Activated B cell treated with CpG ODN at 0.5 μM for 24 hours (primary cell): Measurements from ENCODE around the gene DDX3X. TPM values are rescaled to one million over a fixed set of nuclear protein-coding genes. Genes with fewer than 3 reads are reported as not detected.
A peak's percentile ranks its signal among the peaks of the same experiment; 100 is the strongest.
"Not testable (repeated sequence)": the region's sequence is repeated elsewhere in the genome, so short reads cannot be mapped to it uniquely, and the experiment has no call there.

ENCODE experiments used
- ATAC-seq: fragments of 200-7000 bp; cut with Tn5 transposase; one replicate; pipeline ENCODE4 v1.10.0; 2021; ENCODE audit warnings: low read depth, mild to moderate bottlenecking, moderate library complexity
- CTCF ChIA-PET: fragments of 350-600 bp; sonication (Branson Sonifier 250); formaldehyde crosslinking; loops from one replicate; lab custom pipeline; 2021; ENCODE audit warnings: antibody characterized with exemption; lab: Charles Lee
- POLR2A ChIA-PET: fragments of 350-600 bp; sonication (Branson Sonifier 250); formaldehyde crosslinking; loops from one replicate; lab custom pipeline; 2021; ENCODE audit warnings: antibody characterized with exemption; lab: Charles Lee
- DNase-seq: peaks from one replicate; pipeline ENCODE4 v3.0.0; 2022
- H3K27ac Mint-ChIP-seq: one replicate; pipeline ENCODE4 v1.8.0; 2020; ENCODE audit warnings: mixed read lengths
- H3K27me3 Mint-ChIP-seq: one replicate; pipeline ENCODE4 v1.8.0; 2021; ENCODE audit warnings: mixed read lengths
- H3K36me3 Mint-ChIP-seq: one replicate; pipeline ENCODE4 v1.8.0; 2021; ENCODE audit warnings: low read depth, mixed read lengths
- H3K4me1 Mint-ChIP-seq: one replicate; pipeline ENCODE4 v1.8.0; 2021; ENCODE audit warnings: mixed read lengths
- H3K4me3 Mint-ChIP-seq: one replicate; pipeline ENCODE4 v1.8.0; 2020; ENCODE audit warnings: mild to moderate bottlenecking, mixed read lengths
- H3K9me3 Mint-ChIP-seq: one replicate; pipeline ENCODE4 v1.8.0; 2020; ENCODE audit warnings: mixed read lengths
- intact Hi-C: fragments of 100-400 bp; cut with micrococcal nuclease; formaldehyde crosslinking; loops from one replicate; pipeline ENCODE4 v1.15.1; 2024
- total RNA-seq: library from RNA; stranded (reverse); gene quantifications from 2 replicates; pipeline ENCODE4 v1.2.3, GENCODE V29; 2022
- TF ChIP-seq, protein P1 (sequence below): fragments of 200-600 bp; IDR thresholded peaks from one replicate; pipeline ENCODE4 v1.8.0; 2022; ENCODE audit warnings: antibody characterized with exemption, mild to moderate bottlenecking

The DDX3X gene
- total RNA-seq, 1 donor from 2014 or later = 247 TPM

DNA sequence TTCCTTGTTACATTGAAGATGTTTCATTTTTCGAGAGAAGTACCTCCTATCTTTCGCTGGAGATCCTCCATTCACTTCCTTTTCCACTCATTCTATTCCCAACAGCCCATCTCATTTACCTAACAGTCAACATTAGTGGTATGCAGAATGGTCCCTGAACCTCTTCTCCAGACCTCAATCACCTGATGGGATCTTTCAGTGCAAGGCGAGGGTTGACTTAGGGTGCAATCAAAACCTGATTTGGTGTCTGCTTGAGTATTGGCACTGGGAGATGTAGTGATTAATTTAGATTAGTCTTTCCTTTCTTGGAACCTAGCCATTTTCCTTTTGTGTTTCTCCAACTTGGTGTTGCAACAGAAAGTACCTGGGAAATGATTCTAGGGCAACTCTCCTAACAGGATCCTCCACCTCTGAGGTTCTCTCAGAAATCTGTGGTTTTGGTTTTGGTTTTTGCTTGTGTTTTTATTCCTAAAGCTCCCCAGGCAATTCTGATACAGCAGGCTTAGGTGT is 18.4 kb downstream of the DDX3X start:
- POLR2A ChIA-PET = no interaction called here
- Mint-ChIP-seq H3K27ac (peak overlapping the region; percentile 3), H3K9me3 (no peaks in the 10 kb centered on the region), H3K27me3 (no peaks in the 10 kb centered on the region), H3K36me3 (peaks cover 32% of the 10 kb centered on the region), H3K4me3 (no peak overlapping the region), H3K4me1 (peaks cover 13% of the 10 kb centered on the region)
- ATAC-seq = no peak
- no peak for DNase-seq
- TF ChIP-seq, protein P1, sequence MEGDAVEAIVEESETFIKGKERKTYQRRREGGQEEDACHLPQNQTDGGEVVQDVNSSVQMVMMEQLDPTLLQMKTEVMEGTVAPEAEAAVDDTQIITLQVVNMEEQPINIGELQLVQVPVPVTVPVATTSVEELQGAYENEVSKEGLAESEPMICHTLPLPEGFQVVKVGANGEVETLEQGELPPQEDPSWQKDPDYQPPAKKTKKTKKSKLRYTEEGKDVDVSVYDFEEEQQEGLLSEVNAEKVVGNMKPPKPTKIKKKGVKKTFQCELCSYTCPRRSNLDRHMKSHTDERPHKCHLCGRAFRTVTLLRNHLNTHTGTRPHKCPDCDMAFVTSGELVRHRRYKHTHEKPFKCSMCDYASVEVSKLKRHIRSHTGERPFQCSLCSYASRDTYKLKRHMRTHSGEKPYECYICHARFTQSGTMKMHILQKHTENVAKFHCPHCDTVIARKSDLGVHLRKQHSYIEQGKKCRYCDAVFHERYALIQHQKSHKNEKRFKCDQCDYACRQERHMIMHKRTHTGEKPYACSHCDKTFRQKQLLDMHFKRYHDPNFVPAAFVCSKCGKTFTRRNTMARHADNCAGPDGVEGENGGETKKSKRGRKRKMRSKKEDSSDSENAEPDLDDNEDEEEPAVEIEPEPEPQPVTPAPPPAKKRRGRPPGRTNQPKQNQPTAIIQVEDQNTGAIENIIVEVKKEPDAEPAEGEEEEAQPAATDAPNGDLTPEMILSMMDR = no peak
- intact Hi-C loops = loop anchor here (5.0 kb wide), 1 partner anchor 240 kb away; no protein-coding TSS in a partner anchor
- CTCF ChIA-PET = interaction anchor here (1.3 kb wide), 1 partner anchor 172 kb away, joined by 3 read pairs; no protein-coding TSS in a partner anchor

- DNase-seq = no peak
- intact Hi-C loops = loop anchor here (5.0 kb wide), 1 partner anchor 238 kb away; no protein-coding TSS in a partner anchor
- ChIA-PET CTCF (no interaction called here), POLR2A (interaction anchor here (0.6 kb wide), 1 partner anchor 390 kb away, joined by 3 read pairs; no protein-coding TSS in a partner anchor)
- TF ChIP-seq, protein P1 = no peak
- H3K27me3 Mint-ChIP-seq = no peaks in the 10 kb centered on the region
- no peak overlapping the region for H3K27ac Mint-ChIP-seq
- H3K4me3 Mint-ChIP-seq = no peak overlapping the region
- no peaks in the 10 kb centered on the region for H3K9me3 Mint-ChIP-seq
- no peak for ATAC-seq
- peaks cover 13% of the 10 kb centered on the region for H3K4me1 Mint-ChIP-seq
- H3K36me3 Mint-ChIP-seq = peaks cover 18% of the 10 kb centered on the region
These were observed 20.0 kb downstream of the DDX3X start for GRCh38 chrX:41353985-41354384.

DNA sequence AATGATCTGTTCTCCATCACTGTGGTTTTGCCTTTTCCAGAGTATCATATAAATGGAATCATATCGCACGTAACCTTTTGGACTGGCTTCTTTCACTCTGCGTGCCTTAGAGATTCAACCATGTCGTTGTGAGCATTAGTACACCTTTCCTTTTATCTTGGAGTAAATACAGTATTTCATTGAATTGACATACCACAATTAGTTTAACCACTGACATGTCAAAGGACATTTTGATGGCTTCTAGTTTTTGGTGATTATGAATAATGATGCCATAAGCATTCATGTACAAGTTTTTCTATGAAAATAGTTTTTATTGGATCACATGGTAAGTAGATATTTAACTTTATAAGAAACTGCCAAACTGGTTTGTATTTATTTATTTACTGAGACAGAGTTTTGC is 35.2 kb downstream of the DDX3X start:
- POLR2A ChIA-PET = no interaction called here
- CTCF ChIA-PET = no interaction called here

GRCh38 chrX:41371575-41371974 is 37.6 kb downstream of the DDX3X start:
- H3K36me3 Mint-ChIP-seq, CTCF ChIA-PET, ATAC-seq, H3K9me3 Mint-ChIP-seq, DNase-seq, H3K27me3 Mint-ChIP-seq, H3K27ac Mint-ChIP-seq, H3K4me3 Mint-ChIP-seq, H3K4me1 Mint-ChIP-seq, POLR2A ChIA-PET, intact Hi-C loops: not testable (repeated sequence)

More for the DNA sequence above, 35.2 kb downstream of the DDX3X start:
- intact Hi-C loops = no loop called here
- H3K4me3 Mint-ChIP-seq = no peak overlapping the region
- H3K27me3 Mint-ChIP-seq = no peaks in the 10 kb centered on the region
- TF ChIP-seq, protein P1 = no peak
- no peaks in the 10 kb centered on the region for H3K36me3 Mint-ChIP-seq
- no peak overlapping the region for H3K27ac Mint-ChIP-seq
- DNase-seq (no peak), ATAC-seq (no peak)
- no peaks in the 10 kb centered on the region for H3K9me3 Mint-ChIP-seq
- no peaks in the 10 kb centered on the region for H3K4me1 Mint-ChIP-seq

DNA sequence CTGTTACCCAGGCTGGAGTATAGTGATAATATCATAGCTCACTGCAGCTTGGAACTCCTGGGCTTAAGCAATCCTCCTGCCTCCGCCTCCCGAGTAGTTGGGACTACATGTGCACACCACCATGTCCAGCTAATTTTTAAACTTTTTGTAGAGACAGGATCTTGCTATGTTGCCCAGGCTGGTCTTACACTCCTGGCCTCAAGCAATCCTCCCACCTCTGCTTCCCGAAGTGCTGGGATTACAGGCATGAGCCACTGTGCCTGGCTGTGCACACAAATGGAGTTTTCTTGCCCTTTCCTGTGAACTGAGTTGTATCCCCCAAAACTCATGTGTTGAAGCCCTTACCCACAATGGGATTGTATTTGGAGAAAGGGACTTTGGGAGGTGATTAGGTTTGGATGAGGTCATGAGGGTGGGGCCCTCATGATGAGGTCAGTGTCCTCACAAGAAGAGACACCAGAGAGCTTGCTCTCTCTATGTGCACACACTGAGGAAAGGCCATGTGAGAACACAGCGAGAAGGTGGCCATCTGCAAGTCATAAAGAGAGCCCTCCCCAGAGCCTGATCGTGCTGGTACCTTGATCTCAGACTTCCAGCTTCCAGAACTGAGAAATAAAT is 40.1 kb downstream of the DDX3X start:
- ChIA-PET POLR2A (no interaction called here), CTCF (no interaction called here)
- Mint-ChIP-seq H3K4me1 (no peaks in the 10 kb centered on the region), H3K36me3 (no peaks in the 10 kb centered on the region), H3K27me3 (no peaks in the 10 kb centered on the region), H3K4me3 (no peak overlapping the region), H3K27ac (no peak overlapping the region), H3K9me3 (no peaks in the 10 kb centered on the region)
- no peak for ATAC-seq
- TF ChIP-seq, protein P1 = no peak
- DNase-seq = no peak
- intact Hi-C loops = no loop called here
